Fibroblast of upper back skin (primary cell): ENCODE measurements around the gene UST.
A peak's percentile ranks its signal among the peaks of the same experiment; 100 is the strongest.
"Not testable (repeated sequence)": the region's sequence is repeated elsewhere in the genome, so short reads cannot be mapped to it uniquely, and the experiment has no call there.

Source experiments
- DNase-seq: peaks from one replicate; pipeline ENCODE4 v3.0.0-alpha.2; 2013

The UST gene

GRCh38 chr6:148769304-148769968 is 22.6 kb downstream of the UST start:
- DNase-seq: no peak

- no peak for DNase-seq
Observed at GRCh38 chr6:148770408-148771211, 23.8 kb downstream of the UST start.

- no peak for DNase-seq
Observed at GRCh38 chr6:148771212-148771601, 24.4 kb downstream of the UST start.

- no peak for DNase-seq
Observed at GRCh38 chr6:148771896-148772554, 25.2 kb downstream of the UST start.

GRCh38 chr6:148775161-148775560 is 28.3 kb downstream of the UST start:
- no peak for DNase-seq

GRCh38 chr6:148776321-148777308 is 29.8 kb downstream of the UST start:
- peak; percentile 80 for DNase-seq

- DNase-seq: peak; percentile 77
Observed at GRCh38 chr6:148779142-148779562, 32.3 kb downstream of the UST start.

GRCh38 chr6:148780423-148780822 is 33.6 kb downstream of the UST start:
- not testable (repeated sequence) for DNase-seq

- DNase-seq: no peak
Observed at GRCh38 chr6:148780918-148781436, 34.1 kb downstream of the UST start.

GRCh38 chr6:148789948-148790347 is 43.1 kb downstream of the UST start:
- DNase-seq: no peak

GRCh38 chr6:148790404-148790803 is 43.6 kb downstream of the UST start:
- no peak for DNase-seq

GRCh38 chr6:148790817-148791216 is 44.0 kb downstream of the UST start:
- DNase-seq: no peak

- no peak for DNase-seq
Observed at GRCh38 chr6:148791372-148791771, 44.5 kb downstream of the UST start.

GRCh38 chr6:148793721-148794120 is 46.9 kb downstream of the UST start:
- peak; percentile 42 for DNase-seq

- no peak for DNase-seq
Observed at GRCh38 chr6:148794797-148795196, 48.0 kb downstream of the UST start.

GRCh38 chr6:148795563-148795962 is 48.7 kb downstream of the UST start:
- DNase-seq: no peak

- no peak for DNase-seq
Observed at GRCh38 chr6:148799647-148800046, 52.8 kb downstream of the UST start.

- DNase-seq: peak; percentile 68
Observed at GRCh38 chr6:148800536-148800935, 53.7 kb downstream of the UST start.

- peak; percentile 24 for DNase-seq
Observed at GRCh38 chr6:148803979-148804378, 57.1 kb downstream of the UST start.

GRCh38 chr6:148805777-148806176 is 58.9 kb downstream of the UST start:
- no peak for DNase-seq

- no peak for DNase-seq
Observed at GRCh38 chr6:148807784-148808183, 61.0 kb downstream of the UST start.

- no peak for DNase-seq
Observed at GRCh38 chr6:148808786-148809304, 62.0 kb downstream of the UST start.
